Activated T-helper 2 cell treated with anti-CD3 and anti-CD28 coated beads, Interferon-gamma antibody, Interleukin-2, Interleukin-4, amounts not matched to agents 10 μg/mL and 5 μg/mL and 100 μg/mL, durations not matched to agents 14 hours and 24 hours and 36 hours (primary cell): ENCODE measurements around the gene SAMD10. TPM values are rescaled to one million over a fixed set of nuclear protein-coding genes. Genes with fewer than 3 reads are reported as not detected.

Experiments
- DNase-seq: peaks from one replicate; pipeline ENCODE4 v3.0.0; 2021; ENCODE audit warnings: low spot score
- H3K27ac Mint-ChIP-seq: one replicate; pipeline ENCODE4 v1.8.0; 2021; ENCODE audit warnings: mixed read lengths
- H3K27me3 Mint-ChIP-seq: one replicate; pipeline ENCODE4 v1.8.0; 2021; ENCODE audit warnings: low read depth, mixed read lengths
- H3K36me3 Mint-ChIP-seq: one replicate; pipeline ENCODE4 v1.8.0; 2021; ENCODE audit warnings: low read depth, mixed read lengths
- H3K4me1 Mint-ChIP-seq: one replicate; pipeline ENCODE4 v1.8.0; 2021; ENCODE audit warnings: low read depth, mixed read lengths
- H3K4me3 Mint-ChIP-seq: one replicate; pipeline ENCODE4 v1.8.0; 2021; ENCODE audit warnings: low read depth, mild to moderate bottlenecking, moderate library complexity, mixed read lengths
- H3K9me3 Mint-ChIP-seq: one replicate; pipeline ENCODE4 v1.8.0; 2021; ENCODE audit warnings: mixed read lengths
- intact Hi-C: fragments of 100-400 bp; cut with micrococcal nuclease; formaldehyde crosslinking; loops from one replicate; pipeline ENCODE4 v1.15.1; 2023
- total RNA-seq: library from RNA; stranded (reverse); gene quantifications from 2 replicates; pipeline ENCODE4 v1.2.3, GENCODE V29; 2022

The SAMD10 gene
- total RNA-seq, 1 donor from 2014 or later: 23.4 TPM

DNA sequence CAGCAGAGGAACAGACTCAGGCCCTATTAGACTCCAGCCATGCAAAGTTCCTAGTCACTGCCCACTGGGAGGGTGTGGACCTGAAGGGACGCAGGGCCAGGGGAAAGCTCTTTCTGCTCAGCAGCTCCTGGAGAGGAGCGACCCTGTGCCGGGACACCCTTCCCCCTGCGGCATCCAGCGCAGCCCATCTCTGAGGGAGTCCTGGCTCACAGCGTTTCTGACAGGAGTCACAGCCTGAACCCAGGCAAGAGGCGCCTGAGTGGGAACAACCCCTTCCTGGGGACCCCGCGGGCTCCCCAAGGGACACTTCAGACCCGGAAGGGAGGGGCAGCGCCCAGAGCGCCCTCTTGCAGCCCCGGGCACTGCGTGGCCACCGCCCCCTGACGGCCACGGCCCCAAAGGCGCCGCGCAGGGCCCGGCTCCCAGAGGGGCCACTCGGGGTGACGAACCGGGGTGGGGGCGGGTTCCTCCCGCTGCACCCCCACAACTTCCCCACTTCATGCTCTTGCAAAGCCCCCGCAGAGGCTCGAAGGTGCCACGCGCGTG lies 24.1 kb downstream of the SAMD10 start:
- H3K4me3 Mint-ChIP-seq: peak overlapping the region; percentile 84
- H3K36me3 Mint-ChIP-seq: peaks cover 22% of the 10 kb centered on the region
- DNase-seq: no peak
- H3K4me1 Mint-ChIP-seq: peaks cover 24% of the 10 kb centered on the region
- intact Hi-C loops: loop anchor here (5.0 kb wide), 1 partner anchor 418 kb away; the partner anchor contains the start of gene PTK6
- H3K27ac Mint-ChIP-seq: no peak overlapping the region
- no peaks in the 10 kb centered on the region for H3K9me3 Mint-ChIP-seq
- no peaks in the 10 kb centered on the region for H3K27me3 Mint-ChIP-seq

DNA sequence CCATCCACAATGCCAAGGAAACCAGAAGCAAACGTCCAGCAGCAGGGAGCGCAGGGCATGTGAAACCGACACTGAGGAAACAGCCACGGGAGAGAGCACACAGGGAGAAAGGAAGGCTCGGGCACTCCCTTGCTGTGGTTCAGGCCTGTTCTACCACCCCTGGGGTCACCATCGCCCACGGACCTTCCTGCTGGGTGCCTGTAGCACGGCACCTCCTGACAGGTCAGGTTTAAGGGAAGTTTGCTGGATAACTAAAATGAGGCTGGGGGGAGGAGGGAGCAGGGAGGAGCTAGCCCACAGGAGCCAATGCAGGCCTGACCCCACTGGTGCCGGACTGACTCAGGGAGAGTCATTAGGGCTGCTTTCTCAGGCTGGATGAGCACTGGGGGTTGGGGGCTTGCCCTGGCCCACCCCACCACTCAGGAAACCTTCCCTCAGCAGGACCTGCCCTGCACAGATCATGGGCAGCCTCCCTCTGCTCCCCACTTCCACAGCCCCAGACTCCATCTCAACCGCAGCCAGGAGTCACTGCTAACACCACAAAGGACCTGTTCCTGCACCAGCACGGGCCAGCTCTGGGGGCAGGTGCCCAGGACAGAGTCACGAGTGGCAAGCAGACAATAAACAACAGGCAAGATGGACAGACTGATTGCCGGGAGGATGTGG lies 25.5 kb downstream of the SAMD10 start:
- no peak for DNase-seq
- H3K27ac Mint-ChIP-seq: peak overlapping the region; percentile 38
- H3K9me3 Mint-ChIP-seq: no peaks in the 10 kb centered on the region
- peaks cover 29% of the 10 kb centered on the region for H3K4me1 Mint-ChIP-seq
- H3K36me3 Mint-ChIP-seq: peaks cover 12% of the 10 kb centered on the region
- H3K27me3 Mint-ChIP-seq: no peaks in the 10 kb centered on the region
- H3K4me3 Mint-ChIP-seq: peak overlapping the region; percentile 73
- intact Hi-C loops: no loop called here

DNA sequence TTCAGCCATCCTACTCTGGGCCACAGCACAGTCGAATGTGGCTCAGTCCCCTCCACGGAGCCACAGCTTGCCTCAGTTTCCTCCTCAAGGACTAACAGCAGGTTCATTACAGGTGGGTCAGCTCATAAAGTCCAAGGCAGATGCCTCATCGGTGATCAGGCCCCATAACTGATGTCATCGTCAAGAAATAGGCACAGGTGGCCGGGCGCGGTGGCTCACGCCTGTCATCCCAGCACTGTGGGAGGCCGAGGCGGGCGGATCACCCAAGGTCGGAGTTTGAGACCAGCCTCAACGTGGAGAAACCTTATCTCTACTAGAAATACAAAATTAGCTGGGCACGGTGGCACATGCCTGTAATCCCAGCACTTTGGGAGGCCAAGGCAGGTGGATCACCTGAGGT lies 26.7 kb downstream of the SAMD10 start:
- Mint-ChIP-seq H3K4me3 (no peak overlapping the region), H3K9me3 (no peaks in the 10 kb centered on the region), H3K27ac (no peak overlapping the region), H3K27me3 (no peaks in the 10 kb centered on the region), H3K4me1 (peaks cover 33% of the 10 kb centered on the region), H3K36me3 (peaks cover 12% of the 10 kb centered on the region)
- no peak for DNase-seq
- intact Hi-C loops: no loop called here

DNA sequence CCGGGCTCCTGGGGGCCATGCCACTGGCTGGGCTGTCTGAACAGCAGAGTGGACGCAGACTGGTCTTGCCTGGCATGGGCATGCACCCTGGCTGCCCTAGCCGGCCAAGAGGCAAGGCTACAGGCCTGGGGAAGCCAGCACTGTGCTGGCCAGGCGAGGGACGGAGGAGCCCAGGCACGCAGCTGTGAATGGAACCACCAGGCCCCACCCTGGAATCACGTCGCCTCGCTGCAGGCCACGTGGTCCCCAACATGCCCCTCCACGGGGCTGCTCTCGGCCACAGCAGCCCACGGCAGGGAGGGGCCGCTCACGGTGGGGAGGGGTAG lies 27.3 kb downstream of the SAMD10 start:
- Mint-ChIP-seq H3K27me3 (no peaks in the 10 kb centered on the region), H3K4me1 (peaks cover 34% of the 10 kb centered on the region)

DNA sequence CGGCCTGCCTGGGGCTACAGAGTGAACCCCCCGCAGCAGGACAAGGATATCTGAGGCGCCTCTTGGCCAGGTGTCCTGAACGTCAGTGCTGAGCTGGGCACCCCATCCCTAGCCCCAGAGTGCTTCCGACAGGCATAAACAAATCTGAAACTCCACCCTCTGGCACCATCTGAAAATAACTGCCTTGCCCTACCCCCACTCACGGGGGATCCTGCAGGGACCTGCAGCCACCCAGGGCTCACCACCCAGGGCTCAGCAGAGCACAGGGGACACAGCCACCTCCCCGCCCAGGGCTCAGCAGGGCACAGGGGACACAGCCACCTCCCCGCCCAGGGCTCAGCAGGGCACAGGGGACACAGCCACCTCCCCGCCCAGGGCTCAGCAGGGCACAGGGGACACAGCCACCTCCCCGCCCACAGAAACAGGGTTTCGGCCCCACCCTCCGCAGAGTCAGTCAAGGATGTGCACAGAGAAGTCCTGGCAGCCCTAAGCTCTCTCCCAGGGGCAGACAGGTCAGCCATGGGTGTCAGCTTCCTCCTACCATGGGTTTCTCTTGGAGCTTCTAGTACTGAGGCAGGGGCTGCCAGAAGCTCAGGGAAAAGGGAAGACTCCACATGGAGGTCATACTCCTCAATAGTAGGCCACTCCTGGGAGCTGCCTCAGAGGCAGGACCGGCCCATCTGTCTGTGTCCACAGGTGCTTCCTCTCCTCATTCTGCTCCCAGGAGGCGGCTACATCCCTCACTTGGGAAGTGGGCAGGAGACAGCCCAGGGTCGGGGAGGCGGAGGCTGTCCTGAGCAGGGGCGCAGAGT lies 27.8 kb downstream of the SAMD10 start:
- Mint-ChIP-seq H3K36me3 (peaks cover 12% of the 10 kb centered on the region), H3K27me3 (no peaks in the 10 kb centered on the region), H3K4me1 (peaks cover 37% of the 10 kb centered on the region), H3K27ac (no peak overlapping the region), H3K9me3 (no peaks in the 10 kb centered on the region), H3K4me3 (no peak overlapping the region)
- intact Hi-C loops: no loop called here
- no peak for DNase-seq

More for the DNA sequence above, 27.3 kb downstream of the SAMD10 start:
- no peaks in the 10 kb centered on the region for H3K9me3 Mint-ChIP-seq
- intact Hi-C loops: no loop called here
- DNase-seq: no peak
- no peak overlapping the region for H3K4me3 Mint-ChIP-seq
- no peak overlapping the region for H3K27ac Mint-ChIP-seq
- peaks cover 12% of the 10 kb centered on the region for H3K36me3 Mint-ChIP-seq

DNA sequence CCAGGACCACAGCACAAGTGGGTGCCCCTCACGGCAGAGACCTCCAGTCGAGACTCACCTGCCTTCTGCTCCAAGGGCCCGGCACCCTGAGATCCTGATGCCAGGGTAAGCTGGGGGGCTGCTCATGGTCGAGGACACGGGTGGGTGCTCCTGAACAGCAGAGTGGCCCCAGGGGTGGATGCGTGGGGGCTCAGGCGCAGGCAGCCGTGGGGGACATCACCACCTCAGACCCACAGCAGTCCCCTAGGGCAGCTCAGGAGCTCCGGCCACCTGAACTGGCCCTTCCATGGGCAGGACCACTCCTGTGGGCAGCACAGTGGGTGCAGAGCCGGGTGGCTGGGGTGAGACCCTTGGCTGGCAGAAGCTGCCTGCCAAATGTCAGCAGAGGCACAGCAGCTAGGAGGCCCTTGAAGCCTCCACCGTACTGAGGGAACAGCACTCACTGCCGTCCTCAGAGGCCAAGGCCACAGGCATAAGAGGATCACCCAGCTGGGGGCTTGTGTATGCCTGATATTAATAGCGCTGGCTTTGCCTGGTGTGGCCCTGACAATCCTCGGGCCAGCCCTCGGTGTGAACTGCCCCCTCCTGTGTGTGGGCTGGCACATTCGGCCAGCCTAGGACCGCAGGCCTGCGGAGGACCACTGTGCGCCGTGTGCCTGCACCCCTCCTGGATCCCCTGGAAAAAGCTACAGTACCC lies 28.6 kb downstream of the SAMD10 start:
- Mint-ChIP-seq H3K4me3 (no peak overlapping the region), H3K9me3 (no peaks in the 10 kb centered on the region), H3K27ac (no peak overlapping the region), H3K27me3 (no peaks in the 10 kb centered on the region), H3K4me1 (peaks cover 37% of the 10 kb centered on the region), H3K36me3 (peaks cover 12% of the 10 kb centered on the region)
- intact Hi-C loops: no loop called here
- no peak for DNase-seq

DNA sequence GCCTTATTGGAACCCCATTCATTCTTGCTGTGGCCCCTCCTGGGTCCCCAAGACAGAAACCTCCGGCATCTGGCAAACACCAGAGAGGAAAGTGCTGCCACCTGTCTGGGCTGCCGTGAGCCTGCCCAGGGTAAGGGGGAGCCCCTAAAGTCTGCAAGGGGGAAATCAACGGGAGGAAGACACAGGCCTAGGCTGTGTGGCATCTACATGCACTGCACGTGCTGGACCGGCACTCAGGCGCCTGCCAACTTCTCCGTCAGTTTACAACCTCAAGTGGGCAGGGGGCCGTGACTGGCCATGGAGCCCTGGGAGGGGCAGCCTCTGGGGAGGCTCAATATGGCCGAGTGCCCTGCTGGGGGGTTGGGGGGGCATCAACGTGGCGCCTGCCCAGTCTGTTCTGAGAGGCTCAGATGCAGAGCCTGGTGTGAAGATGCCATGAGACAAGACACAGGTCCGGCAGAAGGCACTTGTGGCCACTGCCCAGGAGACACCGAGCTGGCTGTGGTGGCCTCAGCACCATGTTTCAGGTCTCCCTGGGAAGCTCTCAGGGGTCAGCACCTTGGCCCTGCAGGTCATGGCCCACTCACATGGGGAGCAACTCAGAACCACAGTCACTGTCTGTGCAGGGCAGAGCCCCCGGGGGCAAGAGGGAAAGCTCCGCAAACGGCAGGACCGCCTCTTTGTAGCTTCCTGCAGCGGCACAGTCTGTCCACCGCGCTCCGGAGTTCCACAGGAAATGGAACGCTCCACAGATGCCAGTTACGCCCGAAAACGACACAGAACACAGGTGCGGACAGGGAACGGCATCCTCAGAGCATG lies 31.6 kb downstream of the SAMD10 start:
- DNase-seq: no peak
- Mint-ChIP-seq H3K36me3 (peaks cover 11% of the 10 kb centered on the region), H3K4me1 (peaks cover 24% of the 10 kb centered on the region), H3K9me3 (no peaks in the 10 kb centered on the region), H3K27me3 (no peaks in the 10 kb centered on the region), H3K27ac (peak overlapping the region; percentile 75), H3K4me3 (peak overlapping the region; percentile 65)
- intact Hi-C loops: no loop called here

DNA sequence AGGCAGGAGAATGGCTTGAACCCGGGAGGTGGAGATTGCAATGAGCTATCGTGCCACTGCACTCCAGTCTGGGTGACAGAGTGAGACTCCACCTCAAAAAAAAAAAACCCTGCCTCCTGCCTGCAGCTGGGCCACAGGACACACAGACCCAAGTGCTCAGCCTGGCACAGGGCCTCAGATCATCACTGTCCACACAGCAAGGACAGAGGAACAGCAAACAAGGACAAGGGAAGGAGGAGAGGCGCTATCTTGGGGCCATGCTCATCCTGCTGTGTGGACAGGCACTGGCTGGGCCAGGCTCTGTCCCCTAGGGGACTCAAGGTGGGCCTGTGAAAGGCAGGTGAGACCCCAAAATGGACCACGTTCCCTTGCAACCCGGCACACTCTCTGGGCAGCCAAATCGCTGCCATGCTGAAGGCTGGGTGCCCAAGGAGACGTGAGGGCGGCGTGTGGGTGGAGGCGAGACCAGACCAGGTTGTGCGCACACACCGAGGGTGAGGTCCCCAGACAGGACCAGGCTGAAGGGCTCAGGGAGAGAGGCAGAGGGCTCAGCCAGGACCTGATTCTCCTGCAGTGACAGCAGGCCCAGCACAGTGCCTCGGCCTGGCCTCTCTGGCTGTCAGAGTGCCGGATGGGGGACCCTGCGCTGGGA lies 32.3 kb downstream of the SAMD10 start:
- no peak for DNase-seq
- H3K27ac Mint-ChIP-seq: peak overlapping the region; percentile 78
- no peaks in the 10 kb centered on the region for H3K9me3 Mint-ChIP-seq
- no peaks in the 10 kb centered on the region for H3K27me3 Mint-ChIP-seq
- H3K4me3 Mint-ChIP-seq: peak overlapping the region; percentile 37
- peaks cover 14% of the 10 kb centered on the region for H3K36me3 Mint-ChIP-seq
- H3K4me1 Mint-ChIP-seq: peaks cover 28% of the 10 kb centered on the region
- intact Hi-C loops: no loop called here

DNA sequence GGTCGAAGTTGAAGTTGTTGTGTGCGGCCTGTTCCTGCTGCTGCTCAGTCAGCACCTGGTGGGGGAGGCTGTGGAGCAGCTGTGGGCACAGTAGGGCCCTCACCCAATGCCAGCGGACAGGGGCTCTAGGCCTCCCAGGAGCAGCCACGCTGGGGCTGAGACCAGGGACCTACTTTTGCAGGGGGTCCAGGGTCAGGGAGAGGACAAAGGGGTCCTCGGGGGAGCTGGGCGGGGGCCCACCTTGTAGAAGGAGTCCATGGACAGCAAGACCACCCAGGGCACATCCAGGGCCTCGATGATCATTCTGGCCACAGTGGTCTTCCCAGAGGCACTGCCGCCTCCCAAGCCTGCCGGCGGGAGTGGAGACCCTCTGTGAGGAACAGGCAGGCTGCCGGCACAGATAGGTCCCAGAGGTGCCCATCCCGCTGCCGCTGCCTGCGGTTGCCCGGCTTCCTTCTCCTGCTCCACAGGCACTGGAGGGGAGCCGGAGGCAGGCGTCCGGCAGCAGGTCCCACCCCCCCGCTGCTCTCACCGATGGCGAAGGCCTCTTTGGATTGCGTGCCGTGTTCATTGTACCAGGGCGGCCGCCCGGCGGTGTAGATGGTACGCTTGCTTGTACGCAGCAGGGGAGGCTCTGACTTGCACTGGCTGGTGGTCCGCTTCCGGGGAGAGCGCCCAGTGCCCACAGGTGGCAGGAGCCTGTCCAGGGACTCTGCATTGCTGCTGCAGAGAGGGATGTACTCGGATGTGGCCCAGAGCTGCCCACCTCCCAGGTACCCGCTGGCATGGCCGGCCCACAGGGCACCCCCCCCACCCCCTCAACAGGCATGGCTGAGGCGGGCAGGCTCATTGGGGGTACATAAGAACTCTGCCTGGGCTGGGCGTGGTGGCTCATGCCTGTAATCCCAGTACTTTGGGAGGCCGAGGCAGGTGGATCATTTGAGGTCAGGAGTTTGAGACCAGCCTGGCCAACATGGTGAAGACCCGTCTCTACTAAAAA lies 33.2 kb downstream of the SAMD10 start:
- Mint-ChIP-seq H3K27ac (no peak overlapping the region), H3K4me3 (no peak overlapping the region), H3K27me3 (no peaks in the 10 kb centered on the region), H3K4me1 (peaks cover 29% of the 10 kb centered on the region), H3K9me3 (no peaks in the 10 kb centered on the region), H3K36me3 (peaks cover 18% of the 10 kb centered on the region)
- no peak for DNase-seq
- intact Hi-C loops: no loop called here

DNA sequence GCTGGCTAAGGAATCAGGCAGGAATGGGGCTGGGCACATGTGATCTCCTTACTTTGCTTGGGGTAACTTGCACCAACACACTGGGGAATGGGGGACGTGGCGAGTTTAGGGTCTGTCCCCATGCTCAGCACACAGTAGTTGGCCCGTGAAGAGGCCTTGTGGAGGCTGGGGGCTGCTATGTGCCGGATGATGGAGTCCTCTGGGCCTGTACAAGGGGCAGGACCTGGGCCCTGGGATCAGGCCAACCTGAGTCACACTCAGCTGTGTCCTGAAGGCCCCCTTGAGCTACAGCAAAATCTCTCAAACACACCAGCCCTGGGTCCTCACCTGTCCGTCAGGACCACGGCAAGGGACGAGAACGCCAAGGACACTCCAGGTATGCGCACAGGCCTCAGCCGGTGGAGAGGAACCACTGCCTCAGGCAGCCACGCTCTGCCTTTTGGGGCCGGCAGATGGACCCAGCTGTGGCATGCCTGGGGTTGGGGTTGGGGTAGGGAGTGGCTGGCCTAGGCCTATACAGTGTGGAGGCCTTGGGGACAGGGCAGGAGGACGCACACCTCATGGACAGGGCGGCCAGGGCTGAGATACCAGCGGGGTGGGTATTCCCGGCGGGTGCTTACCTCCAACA lies 34.3 kb downstream of the SAMD10 start:
- intact Hi-C loops: no loop called here
- no peaks in the 10 kb centered on the region for H3K27me3 Mint-ChIP-seq
- H3K4me3 Mint-ChIP-seq: no peak overlapping the region
- DNase-seq: no peak
- peaks cover 20% of the 10 kb centered on the region for H3K36me3 Mint-ChIP-seq
- H3K4me1 Mint-ChIP-seq: peaks cover 31% of the 10 kb centered on the region
- no peaks in the 10 kb centered on the region for H3K9me3 Mint-ChIP-seq
- H3K27ac Mint-ChIP-seq: no peak overlapping the region
